Tibial nerve (tissue), 4 donors: Measurements from ENCODE around the gene IFNGR1.

Experiments used
- CTCF ChIP-seq, 5 experiments: fragments of 200-600 bp in 3 of 5; fragments of 450-650 bp in 2 of 5; sonication (generic) in 3 of 5; IDR thresholded peaks; one replicate each; pipeline ENCODE4 v1.5.1; 2016 to 2019; ENCODE audit warnings: antibody characterized with exemption in 5 of 5, mild to moderate bottlenecking in 3 of 5, moderate library complexity in 2 of 5
- EP300 ChIP-seq, 2 donors: sonication (generic); formaldehyde crosslinking; IDR thresholded peaks; one replicate each; pipeline ENCODE4 v1.6.1; 2017; ENCODE audit warnings: antibody characterized with exemption in 2 of 2, mild to moderate bottlenecking in 1 of 2
- POLR2A ChIP-seq, 2 donors: fragments of 450-650 bp; IDR thresholded peaks; one replicate each; pipeline ENCODE4 v1.6.1; 2017; ENCODE audit warnings: antibody characterized with exemption in 2 of 2, mild to moderate bottlenecking in 2 of 2, moderate library complexity in 2 of 2

DNA sequence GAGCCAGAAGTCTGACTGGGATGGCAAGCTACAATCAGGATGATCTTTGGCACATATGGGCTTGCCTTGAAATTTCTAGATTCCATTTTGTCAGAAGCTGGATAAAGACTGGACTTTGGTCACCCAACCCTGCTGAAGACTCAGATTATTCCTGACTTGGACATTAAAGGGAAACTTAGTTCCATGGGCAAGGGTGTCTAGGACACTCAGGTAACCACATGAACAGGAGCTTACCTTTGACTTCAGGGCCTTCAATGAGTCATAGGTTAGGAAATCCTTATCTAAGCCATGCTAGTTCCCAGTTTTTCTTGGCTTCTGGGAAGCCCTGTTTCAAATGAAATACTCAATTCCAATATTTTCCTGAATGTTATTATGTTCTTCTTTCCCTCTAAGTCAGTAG is 28.5 kb upstream of the IFNGR1 start:
- TF ChIP-seq CTCF (IDR thresholded peaks at IDR 0.05) (no peak), POLR2A (IDR thresholded peaks at IDR 0.05) (no peak), EP300 (IDR thresholded peaks at IDR 0.05) (no peak)
